ENCODE results near the gene NLRC5. TPM values are rescaled to one million over a fixed set of nuclear protein-coding genes. Genes with fewer than 3 reads are reported as not detected.
"Not testable (repeated sequence)": the region's sequence is repeated elsewhere in the genome, so short reads cannot be mapped to it uniquely, and the experiment has no call there.

NLRC5 gene
- total RNA-seq, 1 experiment from 2014 or later = 0.80 TPM

GRCh38 chr16:57061084-57061905, 71.9 kb downstream of the NLRC5 start:
- no peaks in the 10 kb centered on the region for H3K27me3 ChIP-seq (ENCODE audit: control insufficient read depth, insufficient read depth, low read length)
- H3K36me3 ChIP-seq (replicated peaks; ENCODE audit: control insufficient read depth, insufficient read depth, low read length) = no peaks in the 10 kb centered on the region
- peak; percentile 47 for DNase-seq
- no peak overlapping the region for H3K4me3 ChIP-seq (ENCODE audit: insufficient read depth, low read depth, low read length)

- Histone ChIP-seq H3K27me3 (ENCODE audit: control insufficient read depth, insufficient read depth, low read length) (no peaks in the 10 kb centered on the region), H3K36me3 (replicated peaks; ENCODE audit: control insufficient read depth, insufficient read depth, low read length) (no peaks in the 10 kb centered on the region), H3K4me3 (ENCODE audit: insufficient read depth, low read depth, low read length) (no peak overlapping the region)
- no peak for DNase-seq
These were observed 73.0 kb downstream of the NLRC5 start for GRCh38 chr16:57062329-57062728.

- not testable (repeated sequence) for DNase-seq; H3K4me3 ChIP-seq (ENCODE audit: insufficient read depth, low read depth, low read length); H3K27me3 ChIP-seq (ENCODE audit: control insufficient read depth, insufficient read depth, low read length); H3K36me3 ChIP-seq (replicated peaks; ENCODE audit: control insufficient read depth, insufficient read depth, low read length)
These were observed 73.8 kb downstream of the NLRC5 start for GRCh38 chr16:57063189-57063588.

- no peak overlapping the region for H3K4me3 ChIP-seq (ENCODE audit: insufficient read depth, low read depth, low read length)
- H3K27me3 ChIP-seq (ENCODE audit: control insufficient read depth, insufficient read depth, low read length) = no peaks in the 10 kb centered on the region
- no peaks in the 10 kb centered on the region for H3K36me3 ChIP-seq (replicated peaks; ENCODE audit: control insufficient read depth, insufficient read depth, low read length)
- no peak for DNase-seq
These were observed 75.6 kb downstream of the NLRC5 start for GRCh38 chr16:57064995-57065394.

GRCh38 chr16:57066625-57067024, 77.3 kb downstream of the NLRC5 start:
- DNase-seq = no peak
- Histone ChIP-seq H3K36me3 (replicated peaks; ENCODE audit: control insufficient read depth, insufficient read depth, low read length) (no peaks in the 10 kb centered on the region), H3K27me3 (ENCODE audit: control insufficient read depth, insufficient read depth, low read length) (no peaks in the 10 kb centered on the region), H3K4me3 (ENCODE audit: insufficient read depth, low read depth, low read length) (no peak overlapping the region)

GRCh38 chr16:57067347-57067746, 78.0 kb downstream of the NLRC5 start:
- Histone ChIP-seq H3K36me3 (replicated peaks; ENCODE audit: control insufficient read depth, insufficient read depth, low read length) (no peaks in the 10 kb centered on the region), H3K27me3 (ENCODE audit: control insufficient read depth, insufficient read depth, low read length) (no peaks in the 10 kb centered on the region), H3K4me3 (ENCODE audit: insufficient read depth, low read depth, low read length) (no peak overlapping the region)
- no peak for DNase-seq

- DNase-seq = no peak
- H3K4me3 ChIP-seq (ENCODE audit: insufficient read depth, low read depth, low read length) = no peak overlapping the region
- H3K27me3 ChIP-seq (ENCODE audit: control insufficient read depth, insufficient read depth, low read length) = no peaks in the 10 kb centered on the region
- no peaks in the 10 kb centered on the region for H3K36me3 ChIP-seq (replicated peaks; ENCODE audit: control insufficient read depth, insufficient read depth, low read length)
These were observed 79.7 kb downstream of the NLRC5 start for GRCh38 chr16:57069053-57069452.

- DNase-seq = no peak
- no peaks in the 10 kb centered on the region for H3K27me3 ChIP-seq (ENCODE audit: control insufficient read depth, insufficient read depth, low read length)
- H3K36me3 ChIP-seq (replicated peaks; ENCODE audit: control insufficient read depth, insufficient read depth, low read length) = no peaks in the 10 kb centered on the region
- no peak overlapping the region for H3K4me3 ChIP-seq (ENCODE audit: insufficient read depth, low read depth, low read length)
These were observed 80.4 kb downstream of the NLRC5 start for GRCh38 chr16:57069635-57070370.

- no peaks in the 10 kb centered on the region for H3K27me3 ChIP-seq (ENCODE audit: control insufficient read depth, insufficient read depth, low read length)
- no peak for DNase-seq
- no peaks in the 10 kb centered on the region for H3K36me3 ChIP-seq (replicated peaks; ENCODE audit: control insufficient read depth, insufficient read depth, low read length)
- no peak overlapping the region for H3K4me3 ChIP-seq (ENCODE audit: insufficient read depth, low read depth, low read length)
These were observed 81.1 kb downstream of the NLRC5 start for GRCh38 chr16:57070424-57070823.

GRCh38 chr16:57071081-57071732, 81.8 kb downstream of the NLRC5 start:
- H3K36me3 ChIP-seq (replicated peaks; ENCODE audit: control insufficient read depth, insufficient read depth, low read length) = not testable (repeated sequence)

GRCh38 chr16:57071831-57072582, 82.7 kb downstream of the NLRC5 start:
- no peak for DNase-seq

More at GRCh38 chr16:57071081-57071732, 81.8 kb downstream of the NLRC5 start:
- not testable (repeated sequence) for H3K4me3 ChIP-seq (ENCODE audit: insufficient read depth, low read depth, low read length); DNase-seq; H3K27me3 ChIP-seq (ENCODE audit: control insufficient read depth, insufficient read depth, low read length)

GRCh38 chr16:57072616-57073275, 83.4 kb downstream of the NLRC5 start:
- H3K36me3 ChIP-seq (replicated peaks; ENCODE audit: control insufficient read depth, insufficient read depth, low read length) = no peaks in the 10 kb centered on the region
- H3K4me3 ChIP-seq (ENCODE audit: insufficient read depth, low read depth, low read length) = no peak overlapping the region
- no peaks in the 10 kb centered on the region for H3K27me3 ChIP-seq (ENCODE audit: control insufficient read depth, insufficient read depth, low read length)
- no peak for DNase-seq

More at GRCh38 chr16:57071831-57072582, 82.7 kb downstream of the NLRC5 start:
- Histone ChIP-seq H3K4me3 (ENCODE audit: insufficient read depth, low read depth, low read length) (no peak overlapping the region), H3K27me3 (ENCODE audit: control insufficient read depth, insufficient read depth, low read length) (no peaks in the 10 kb centered on the region), H3K36me3 (replicated peaks; ENCODE audit: control insufficient read depth, insufficient read depth, low read length) (no peaks in the 10 kb centered on the region)

- Histone ChIP-seq H3K36me3 (replicated peaks; ENCODE audit: control insufficient read depth, insufficient read depth, low read length) (no peaks in the 10 kb centered on the region), H3K27me3 (ENCODE audit: control insufficient read depth, insufficient read depth, low read length) (no peaks in the 10 kb centered on the region), H3K4me3 (ENCODE audit: insufficient read depth, low read depth, low read length) (no peak overlapping the region)
- no peak for DNase-seq
These were observed 88.4 kb downstream of the NLRC5 start for GRCh38 chr16:57077714-57078113.

GRCh38 chr16:57081744-57082143, 92.4 kb downstream of the NLRC5 start:
- no peak overlapping the region for H3K4me3 ChIP-seq (ENCODE audit: insufficient read depth, low read depth, low read length)
- no peak for DNase-seq
- H3K36me3 ChIP-seq (replicated peaks; ENCODE audit: control insufficient read depth, insufficient read depth, low read length) = no peaks in the 10 kb centered on the region
- no peaks in the 10 kb centered on the region for H3K27me3 ChIP-seq (ENCODE audit: control insufficient read depth, insufficient read depth, low read length)

Measured in H7 (cell line).